HG03342 (cell line): Measurements from ENCODE around the gene WDFY4.

Source experiments
- ATAC-seq: cut with Tn5 transposase; IDR thresholded peaks from one replicate; pipeline ENCODE4 v1.9.1; 2021; ENCODE audit warnings: mild to moderate bottlenecking, moderate library complexity; ENCODE audit not compliant: unreplicated experiment

The WDFY4 gene

DNA sequence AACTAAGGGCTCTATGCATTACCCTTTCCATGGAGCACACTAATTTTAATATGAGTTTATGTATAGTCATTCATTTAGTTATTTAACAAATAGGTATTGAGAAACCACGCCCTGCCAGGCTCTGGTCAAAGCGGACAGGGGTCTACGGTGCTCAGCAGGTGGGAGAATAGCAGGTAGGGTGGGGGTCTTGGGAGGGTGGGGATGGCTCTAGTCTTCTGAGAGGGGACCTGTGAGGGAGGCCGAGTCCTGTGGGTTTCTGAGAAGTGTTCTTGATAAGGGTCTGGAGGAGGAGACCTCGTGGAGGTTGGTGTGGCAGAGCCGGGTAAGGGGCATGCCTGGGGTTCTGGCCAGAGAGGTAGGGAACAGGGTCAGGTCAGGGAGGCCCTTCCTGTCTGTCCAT lies 1.1 kb downstream of the WDFY4 start:
- no peak for ATAC-seq

DNA sequence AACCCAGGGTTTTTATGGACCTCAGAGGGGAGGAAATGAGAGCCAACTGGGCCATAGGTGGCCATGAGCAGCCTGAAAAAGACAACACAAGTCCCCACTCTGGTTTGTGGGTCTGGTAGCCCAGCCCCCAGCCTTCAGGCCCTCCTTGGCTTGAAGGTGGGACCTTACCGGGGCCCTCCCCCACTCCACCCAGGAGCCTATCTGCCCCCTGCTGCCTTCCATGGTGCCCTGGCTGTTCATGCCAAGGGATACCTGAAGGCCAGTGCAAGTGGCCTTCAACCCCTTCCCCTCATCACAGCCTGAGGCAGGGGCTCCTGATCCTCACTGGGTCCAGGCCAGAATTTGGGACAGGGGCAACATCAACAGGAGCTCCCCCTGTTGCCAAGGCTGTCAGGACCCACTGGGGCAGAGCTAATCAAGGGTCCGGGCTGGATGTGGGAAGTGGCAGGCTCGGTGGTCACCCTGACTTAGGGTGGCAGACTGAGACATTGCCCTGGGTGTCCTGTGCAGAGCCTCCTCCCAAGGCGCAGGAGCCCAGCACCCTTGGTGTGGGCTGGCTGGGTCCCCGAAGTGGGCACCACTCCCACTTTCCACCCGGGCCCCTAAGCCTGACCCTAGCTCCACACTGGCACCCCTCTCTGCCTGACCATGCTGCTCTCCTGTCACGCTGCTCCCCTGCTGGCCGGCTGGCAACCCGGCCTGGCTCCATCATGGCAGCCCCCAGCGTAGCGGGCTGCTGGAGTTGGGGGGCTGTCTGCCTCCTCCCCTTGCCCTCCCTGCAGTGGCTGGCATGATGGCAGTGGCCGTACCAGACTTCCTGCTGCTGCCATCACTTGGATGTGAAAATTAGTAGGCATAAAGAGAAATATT lies 6.4 kb downstream of the WDFY4 start:
- ATAC-seq = no peak

DNA sequence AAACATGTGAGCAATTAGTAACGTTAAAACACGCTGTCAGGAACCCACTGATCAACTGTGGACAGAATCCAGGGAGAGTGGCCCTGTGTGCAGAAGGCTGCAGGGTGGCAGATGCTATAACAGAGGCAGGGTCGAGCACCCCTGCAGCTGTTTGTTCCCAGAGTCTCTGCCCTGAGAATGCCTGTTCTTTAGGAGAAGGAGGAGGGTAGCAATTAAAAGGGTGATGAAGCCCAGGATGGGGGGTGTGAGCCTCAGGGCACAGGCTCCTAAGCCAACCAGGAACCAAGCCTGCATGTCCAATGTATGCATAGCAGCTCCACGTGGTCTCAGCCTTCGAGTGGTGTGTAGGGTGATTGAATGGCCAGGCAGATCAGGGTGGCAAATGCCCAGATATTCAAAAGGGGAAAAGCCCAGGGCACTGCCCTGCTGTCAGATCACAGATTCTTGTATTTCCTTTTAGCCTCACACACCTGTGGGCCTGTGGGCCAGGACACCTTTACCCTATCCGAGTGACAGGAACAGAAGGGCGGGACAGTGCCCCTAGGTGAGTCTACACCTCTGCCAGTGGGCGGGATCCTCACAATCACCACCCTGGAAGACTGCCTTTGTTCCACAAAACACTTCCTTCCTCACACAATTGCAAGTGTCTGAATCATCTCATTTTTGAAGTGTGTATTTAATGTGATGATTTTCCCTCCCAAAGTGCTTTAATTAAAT lies 7.3 kb downstream of the WDFY4 start:
- no peak for ATAC-seq

DNA sequence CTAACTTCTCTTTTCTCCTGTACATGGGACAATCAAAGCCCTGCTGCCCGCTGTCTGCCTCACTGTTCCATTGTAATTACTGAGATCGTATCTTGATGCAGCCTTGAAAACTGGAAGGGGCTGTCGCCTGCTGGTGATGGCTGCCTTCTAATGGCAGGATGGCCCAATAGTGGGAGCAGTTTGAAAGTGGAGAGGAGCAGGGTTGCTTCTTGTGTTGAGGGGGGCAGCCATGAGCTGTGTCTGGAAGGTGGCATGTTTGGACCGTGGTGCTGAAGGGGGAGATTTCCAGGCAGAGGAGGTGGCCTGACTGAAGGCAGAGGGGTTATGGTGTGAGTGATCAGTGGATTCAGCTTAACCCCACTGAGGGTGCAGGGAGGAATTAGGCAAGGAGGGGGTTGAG lies 8.1 kb downstream of the WDFY4 start:
- no peak for ATAC-seq

DNA sequence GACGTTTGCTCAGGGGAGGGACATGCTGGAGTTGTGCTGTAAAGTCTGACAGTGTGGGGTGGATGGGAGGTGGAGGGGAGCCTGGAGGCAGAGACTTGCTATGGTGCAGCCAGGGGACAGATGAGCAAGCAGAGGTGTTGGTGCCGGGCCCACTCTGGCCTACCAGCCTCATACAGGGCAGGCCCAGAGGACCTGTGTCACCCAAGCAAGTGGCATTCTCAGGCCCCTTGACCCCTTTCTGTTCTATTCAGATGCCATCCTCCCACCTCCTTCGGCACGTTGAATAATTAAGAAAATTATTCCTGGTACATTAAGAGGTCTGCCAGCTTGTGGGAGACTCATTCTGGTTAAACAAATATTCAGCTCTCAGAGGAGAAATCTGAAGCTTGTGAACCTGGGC lies 8.5 kb downstream of the WDFY4 start:
- no peak for ATAC-seq

DNA sequence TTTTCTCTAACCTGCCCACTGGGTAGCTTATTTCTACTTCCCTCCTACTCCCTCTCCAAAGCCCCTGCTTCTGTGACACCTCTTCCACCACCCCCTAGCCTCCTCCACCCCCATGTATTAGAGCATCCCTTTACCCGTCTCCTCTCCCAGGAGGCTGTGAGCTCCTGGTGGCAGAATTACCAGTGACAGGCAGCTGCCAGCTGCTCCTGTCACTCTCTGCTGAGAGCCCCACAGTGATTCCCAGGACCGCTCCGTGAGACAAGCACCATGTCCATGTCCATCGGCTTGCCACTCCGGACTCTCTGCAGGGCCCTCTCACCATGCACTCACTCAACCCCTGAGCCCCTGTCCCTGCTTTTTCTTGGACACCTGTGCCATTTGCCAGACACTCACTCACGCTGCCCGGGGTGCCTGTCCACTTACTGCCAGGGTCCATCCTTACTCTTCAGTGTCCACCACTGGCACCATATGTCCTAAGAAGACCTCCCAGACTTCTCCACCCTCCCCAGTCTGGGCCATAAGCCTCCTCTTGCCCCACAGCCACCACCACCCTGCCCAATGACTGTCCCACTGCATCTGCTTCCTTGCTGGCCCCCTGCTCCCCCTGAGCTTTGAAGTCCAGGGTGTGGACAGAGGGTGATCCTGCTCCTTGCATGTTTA lies 9.8 kb downstream of the WDFY4 start:
- no peak for ATAC-seq

DNA sequence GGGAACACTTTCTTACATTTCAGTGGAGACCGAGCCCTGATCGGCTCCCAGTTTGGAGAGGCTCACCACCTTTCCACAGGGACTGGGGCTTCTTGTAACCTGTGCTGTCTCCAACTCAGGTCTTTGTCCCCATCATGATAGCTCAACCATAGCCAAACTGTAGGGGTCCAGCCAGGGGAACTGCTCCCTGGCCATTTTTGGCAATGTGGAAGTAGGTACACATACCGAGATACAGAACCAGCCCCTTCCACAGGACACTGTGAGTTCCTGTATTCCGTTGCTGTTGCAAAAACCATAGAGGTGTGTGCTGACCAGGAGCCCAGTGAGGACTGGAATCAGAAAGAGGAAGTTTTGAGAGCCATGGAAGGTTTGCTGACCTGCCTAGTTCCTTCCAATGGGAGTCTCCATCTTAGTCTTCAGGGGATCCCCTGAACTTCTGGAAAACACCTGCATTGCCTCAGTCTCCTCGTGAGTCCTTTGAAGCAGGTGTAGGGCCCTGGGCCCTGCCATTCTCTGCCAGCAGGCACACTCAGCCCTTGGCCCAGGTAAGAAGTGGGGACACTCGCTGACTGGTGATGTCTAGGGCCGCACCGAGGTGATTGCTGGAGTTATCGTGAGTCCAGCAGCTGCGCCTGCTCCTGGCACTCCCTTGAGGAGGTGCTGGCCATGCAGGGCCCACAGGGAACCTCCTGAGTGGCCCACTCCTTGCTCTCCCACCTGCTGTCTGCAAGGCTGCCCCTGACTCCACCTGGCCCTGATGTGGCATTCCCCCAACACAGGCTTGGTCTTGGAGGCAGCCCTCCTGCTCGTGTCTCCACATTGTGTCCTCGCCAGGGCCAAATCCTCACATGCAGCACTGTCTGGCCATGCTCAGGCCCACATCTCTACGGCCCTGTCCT lies 11.2 kb downstream of the WDFY4 start:
- no peak for ATAC-seq

DNA sequence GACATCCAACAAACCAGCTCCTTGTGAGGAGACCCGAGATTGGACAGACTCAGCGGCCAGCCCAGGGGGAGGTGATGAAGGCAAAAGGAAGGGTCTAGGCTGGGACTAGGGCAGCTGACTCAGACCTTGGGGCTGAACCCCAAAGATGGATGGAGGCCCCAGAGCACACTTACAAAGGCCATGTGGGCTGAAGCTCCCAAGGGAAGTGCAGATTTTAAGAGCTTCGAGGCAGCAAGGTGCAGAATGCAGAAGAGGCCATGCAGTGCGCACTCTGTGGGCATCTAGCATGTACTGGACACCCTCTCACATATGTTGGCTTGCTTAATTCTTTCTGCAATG lies 11.8 kb downstream of the WDFY4 start:
- ATAC-seq = no peak

DNA sequence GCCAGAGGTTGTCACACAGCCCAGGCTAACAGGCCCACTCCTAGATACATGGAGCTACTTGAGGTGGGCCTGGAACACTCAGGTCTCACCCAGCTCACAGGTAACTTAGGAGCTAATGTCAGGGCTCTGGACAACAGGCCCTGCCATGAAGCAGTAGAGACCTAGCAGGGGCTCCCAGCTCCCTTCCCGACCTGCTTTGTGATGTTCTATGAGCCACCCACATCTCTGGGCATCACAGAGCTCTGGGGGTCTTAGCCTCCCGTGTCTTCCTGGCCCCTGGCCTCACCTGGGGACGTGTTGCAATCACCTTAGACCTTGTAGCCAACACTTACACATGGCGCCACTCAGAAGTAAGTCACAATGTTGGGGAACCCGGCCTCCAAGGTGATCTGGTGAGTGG lies 12.4 kb downstream of the WDFY4 start:
- ATAC-seq = no peak

DNA sequence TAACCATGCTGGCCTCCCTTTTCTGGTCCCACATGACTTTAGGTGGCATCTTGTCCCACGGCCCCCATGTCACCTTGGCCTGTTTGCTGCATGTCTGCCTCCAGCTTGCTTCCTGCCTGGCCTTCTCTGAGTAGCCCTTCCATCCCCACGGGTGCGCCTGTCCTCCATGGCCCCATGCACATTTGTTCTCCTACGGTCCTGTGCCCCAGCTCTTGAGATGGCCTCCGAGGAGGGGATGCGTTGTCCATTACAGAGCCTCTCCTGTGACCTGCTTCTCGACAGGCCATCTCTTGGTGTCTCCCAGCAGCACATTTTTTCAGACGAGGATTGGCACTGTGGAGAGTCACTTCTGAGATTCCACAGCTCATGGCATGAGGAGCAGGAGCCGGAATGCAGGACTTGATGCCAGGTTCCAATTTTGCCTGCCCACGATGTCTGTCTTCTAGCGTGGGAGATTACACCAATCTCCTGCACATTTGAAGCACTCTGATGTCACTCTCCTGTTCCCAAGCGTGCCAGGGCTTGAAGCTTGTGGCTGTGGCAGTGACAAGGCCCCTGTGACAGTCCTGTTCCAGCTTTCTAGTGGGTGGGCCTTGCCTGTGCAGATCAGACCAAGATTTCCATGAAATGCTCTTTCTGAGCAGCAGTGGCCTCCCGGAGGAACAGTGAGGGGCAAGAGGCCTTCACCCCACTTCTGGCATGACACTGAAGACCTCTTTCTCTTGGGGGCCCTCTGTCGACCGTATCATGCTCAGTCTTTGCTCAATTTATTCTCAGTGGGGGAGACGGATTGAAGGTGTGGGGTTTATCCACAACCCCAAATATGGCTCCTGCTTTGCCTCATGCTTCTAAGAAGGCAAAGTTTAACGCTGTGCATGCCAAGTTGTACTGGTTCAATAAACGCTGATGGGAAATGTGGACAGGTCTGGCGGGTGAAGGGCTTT lies 13.4 kb downstream of the WDFY4 start:
- no peak for ATAC-seq

DNA sequence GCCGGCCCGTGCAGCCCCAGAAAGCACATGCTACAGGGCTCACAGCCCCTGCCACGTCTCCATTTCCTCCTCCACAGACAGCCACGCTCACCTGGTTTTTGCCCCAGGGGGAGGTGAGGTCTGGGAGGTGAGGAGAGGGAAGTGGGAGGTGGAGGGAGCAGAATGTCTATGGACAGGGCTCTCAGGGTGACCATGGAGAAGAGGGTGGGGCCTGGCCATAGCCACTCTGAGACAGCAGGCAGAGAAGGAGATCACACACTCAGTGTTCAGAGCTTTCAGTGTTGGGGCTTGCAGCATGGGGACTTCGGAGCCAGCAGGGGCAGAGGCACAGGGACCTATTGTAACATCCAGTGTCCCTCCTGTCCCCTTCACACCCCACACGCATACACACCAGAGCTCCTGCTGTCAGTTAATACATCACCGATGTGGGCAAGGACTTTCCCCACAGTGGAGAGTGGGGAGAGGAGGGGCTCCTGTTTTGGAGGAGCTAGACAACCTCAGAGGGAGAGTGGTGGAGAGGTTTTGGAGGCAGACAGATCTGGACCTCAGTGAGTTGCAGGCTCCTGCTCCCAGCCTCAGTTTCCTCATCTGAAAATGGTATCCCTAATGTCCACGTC lies 14.4 kb downstream of the WDFY4 start:
- ATAC-seq = no peak

DNA sequence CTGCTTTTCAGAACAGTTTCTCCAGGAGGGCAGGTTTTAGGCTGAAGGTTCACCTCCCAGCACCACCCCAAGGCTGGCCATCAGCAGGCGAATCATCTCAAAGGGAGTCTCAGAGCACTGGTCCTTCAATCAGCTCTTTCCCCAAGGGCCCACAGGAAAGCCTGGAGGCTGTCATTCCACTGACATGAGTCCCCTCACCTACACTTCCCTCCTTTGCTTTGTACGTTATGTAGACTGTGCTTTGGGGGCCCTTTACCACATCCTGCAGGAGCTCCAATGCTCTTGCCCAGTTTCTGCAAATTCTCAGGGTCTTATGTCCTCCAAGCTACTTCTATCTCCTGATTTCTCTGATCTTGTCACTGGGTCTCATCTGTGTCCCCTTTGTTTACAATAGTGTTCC lies 15.4 kb downstream of the WDFY4 start:
- ATAC-seq = no peak

DNA sequence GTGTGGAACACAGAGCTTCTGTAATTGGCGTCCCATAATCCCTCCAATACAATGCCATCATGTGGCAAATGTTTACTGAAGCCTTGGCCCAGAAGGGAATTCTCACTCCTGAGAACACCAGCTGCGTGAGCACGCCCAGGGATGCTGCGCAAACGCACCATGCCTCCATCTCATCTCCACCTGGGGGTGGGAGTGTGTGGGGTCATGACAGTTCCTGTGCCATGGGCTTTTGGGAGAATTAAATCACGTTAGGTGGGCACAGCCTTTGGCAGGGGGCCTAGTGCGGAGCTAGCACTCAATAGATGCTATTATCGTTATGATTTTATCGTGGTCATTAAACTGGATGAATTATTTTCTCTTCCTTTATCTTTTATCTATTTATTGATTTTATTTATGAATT lies 15.8 kb downstream of the WDFY4 start:
- ATAC-seq = no peak

DNA sequence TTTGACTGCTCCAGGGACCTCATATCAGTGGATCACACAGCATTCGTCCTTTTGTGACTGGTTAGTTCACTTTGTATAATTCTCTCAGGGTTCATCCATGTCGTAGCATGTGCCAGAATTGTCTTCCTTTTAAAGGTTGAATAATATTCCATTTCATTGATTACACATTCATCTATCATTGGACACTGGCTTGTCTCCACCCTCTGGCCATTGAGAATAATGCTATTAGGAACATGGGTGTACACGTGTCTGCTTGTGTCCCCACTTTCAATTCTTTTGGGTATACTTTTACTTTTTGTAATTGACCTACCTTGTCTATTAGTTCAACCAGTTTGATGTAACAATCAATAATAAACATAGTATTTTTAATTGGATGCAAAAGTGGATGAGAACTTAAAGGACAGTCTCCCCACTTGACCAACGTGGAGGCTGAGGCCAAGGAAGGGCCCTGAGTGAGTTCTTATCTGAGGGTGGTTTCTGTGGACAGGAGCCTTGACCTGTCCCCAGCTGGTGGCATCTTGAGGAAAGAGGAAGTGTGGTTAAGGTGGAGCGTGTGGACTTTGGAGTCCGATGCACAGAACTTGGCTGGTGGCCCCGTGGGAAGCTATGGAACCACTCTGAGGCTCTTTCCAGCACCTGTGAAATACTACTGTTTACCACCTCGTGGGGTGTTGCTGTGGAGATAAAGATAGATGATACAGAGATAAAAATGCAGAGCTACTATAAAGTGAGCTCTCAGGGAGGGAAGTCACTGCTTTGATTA lies 16.6 kb downstream of the WDFY4 start:
- ATAC-seq = peak; percentile 41

DNA sequence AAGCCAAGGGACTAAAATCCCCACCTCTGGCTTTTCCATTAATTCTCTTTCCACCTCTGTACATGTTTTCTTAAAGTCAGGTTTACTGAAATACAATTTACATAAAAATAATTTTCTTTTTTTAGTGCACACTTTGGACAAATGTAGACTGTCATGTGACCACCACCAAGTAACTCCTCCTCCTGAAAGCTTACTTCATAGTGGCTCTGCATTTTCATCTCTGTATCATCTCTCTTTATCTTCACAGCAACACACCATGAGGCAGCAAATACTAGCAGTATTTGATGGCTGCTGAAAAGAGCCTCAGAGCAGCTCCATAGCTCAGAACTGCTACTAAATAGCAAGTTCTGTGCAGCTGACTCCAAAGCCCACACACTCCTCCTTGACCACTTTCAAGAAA lies 17.3 kb downstream of the WDFY4 start:
- no peak for ATAC-seq

DNA sequence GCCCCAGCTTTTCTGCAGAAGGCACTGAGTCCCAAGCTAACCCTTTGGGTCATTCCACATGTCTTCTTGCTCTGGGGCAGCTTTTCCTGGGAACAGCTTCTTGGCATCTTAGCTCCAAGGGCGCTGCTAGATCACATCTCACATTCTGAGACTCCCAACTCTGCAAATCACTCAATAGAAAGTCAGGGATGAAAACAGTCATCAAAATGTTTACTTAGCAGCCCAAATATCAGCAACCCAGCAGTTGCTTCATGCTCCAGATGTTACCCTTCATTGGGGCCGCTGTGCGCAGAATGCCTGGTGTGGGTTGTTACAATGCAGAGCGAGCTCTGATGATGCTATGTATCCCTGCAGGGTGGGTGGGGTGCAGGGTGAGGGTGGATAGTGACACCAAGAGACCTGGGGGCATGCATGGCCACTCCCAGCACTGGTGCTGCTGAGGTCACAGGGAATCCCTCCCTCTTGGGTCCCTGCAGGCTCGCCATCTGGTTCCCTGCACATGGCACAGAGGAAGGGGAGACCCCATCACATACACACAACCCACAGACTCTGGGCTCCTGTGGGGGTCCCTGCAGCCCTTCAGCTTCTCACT lies 19.0 kb downstream of the WDFY4 start:
- ATAC-seq = no peak

DNA sequence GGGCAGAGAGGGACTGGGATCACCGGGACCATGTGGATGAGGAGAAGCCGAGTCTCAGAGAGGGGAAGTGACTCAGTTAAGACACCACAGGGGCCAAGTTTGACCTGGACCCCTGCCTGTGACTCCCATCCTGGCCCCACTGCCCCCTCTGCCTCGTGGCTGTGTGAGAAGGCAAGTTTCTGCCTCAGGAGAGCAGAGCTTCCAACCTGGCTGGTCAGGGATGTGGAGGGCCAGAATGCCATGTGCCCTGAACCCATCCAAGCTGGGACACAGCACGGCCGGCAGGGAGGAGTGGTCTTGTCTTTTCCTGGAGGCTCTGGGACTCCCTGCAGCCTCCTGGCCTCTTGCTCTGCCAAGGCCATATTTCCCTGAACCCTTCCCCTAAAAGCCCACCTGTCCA lies 19.5 kb downstream of the WDFY4 start:
- no peak for ATAC-seq

DNA sequence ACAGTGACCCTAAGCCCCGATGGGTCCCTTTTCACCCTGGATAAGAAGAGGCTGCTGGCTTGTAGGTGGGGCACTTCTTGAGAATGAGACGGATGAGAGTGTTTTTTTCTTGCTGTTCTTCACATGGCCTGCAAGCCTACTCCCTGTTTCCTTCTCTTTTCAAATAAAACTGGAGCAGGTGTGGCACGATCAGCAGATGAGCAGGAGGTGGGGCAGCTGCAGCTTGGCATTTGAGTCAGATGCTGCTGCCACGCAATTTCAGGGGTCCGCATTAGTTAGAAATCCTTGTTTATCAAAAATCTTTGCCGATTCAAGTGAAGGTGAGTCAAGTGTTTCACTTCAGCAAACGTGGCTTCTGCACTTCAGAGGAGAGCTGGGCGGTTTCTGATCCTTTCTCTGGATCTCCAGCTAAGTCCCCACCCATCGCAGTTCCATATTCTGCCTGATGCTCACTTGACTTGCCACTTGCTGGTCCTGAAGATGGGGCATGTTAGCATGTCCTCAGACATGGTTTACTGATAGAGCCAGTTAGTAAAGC lies 20.8 kb downstream of the WDFY4 start:
- no peak for ATAC-seq
